Keratinocyte (primary cell): Measurements from ENCODE around the gene CZIB. TPM values are rescaled to one million over a fixed set of nuclear protein-coding genes. Genes with fewer than 3 reads are reported as not detected.
"Not testable (repeated sequence)": the region's sequence is repeated elsewhere in the genome, so short reads cannot be mapped to it uniquely, and the experiment has no call there.

Source experiments
- DNase-seq: peaks from one replicate; pipeline ENCODE4 v3.0.0-alpha.2; 2011; ENCODE audit warnings: low read depth, missing footprints, low spot score
- FAIRE-seq: peaks from 2 replicates; lab custom pipeline; 2011; peaks lifted over from hg19 to GRCh38; lab: Jason Lieb, UNC
- H2AFZ ChIP-seq: 2 replicates; pipeline ENCODE4 v1.6.0; 2012; ENCODE audit warnings: low read length, control low read depth, inconsistent platforms; ENCODE audit not compliant: control insufficient read depth
- H3K27ac ChIP-seq: 2 replicates; pipeline ENCODE4 v1.5.1; 2011; ENCODE audit warnings: low read length; ENCODE audit not compliant: control insufficient read depth, insufficient read depth
- H3K27me3 ChIP-seq: 3 replicates; pipeline ENCODE4 v1.6.0; 2011; ENCODE audit warnings: low read length; ENCODE audit not compliant: control insufficient read depth, insufficient read depth; ENCODE audit errors: extremely low read depth
- H3K36me3 ChIP-seq, 2 experiments: 2 replicates in 1 of 2; 3 replicates in 1 of 2; pipeline ENCODE4 v1.5.1; 2011; ENCODE audit warnings: low read length in 2 of 2, mild to moderate bottlenecking in 1 of 2; ENCODE audit not compliant: control insufficient read depth in 2 of 2, insufficient read depth in 2 of 2; ENCODE audit errors: extremely low read depth in 1 of 2
- H3K4me1 ChIP-seq: 3 replicates; pipeline ENCODE4 v1.5.1; 2011; ENCODE audit warnings: low read length; ENCODE audit not compliant: control insufficient read depth, insufficient read depth; ENCODE audit errors: extremely low read depth
- H3K4me2 ChIP-seq: 3 replicates; pipeline ENCODE4 v1.6.0; 2011; ENCODE audit warnings: low read depth, low read length; ENCODE audit not compliant: control insufficient read depth, insufficient read depth; ENCODE audit errors: extremely low read depth
- H3K4me3 ChIP-seq, 3 experiments: fragments of 200-600 bp in 1 of 3; sonication (generic) in 1 of 3; 2 replicates in 2 of 3; 3 replicates in 1 of 3; pipeline ENCODE4 v1.5.1; 2011 to 2016; ENCODE audit warnings: low read length in 3 of 3, mild to moderate bottlenecking in 3 of 3, control low read depth in 2 of 3, inconsistent platforms in 1 of 3, low read depth in 1 of 3, mixed read lengths in 1 of 3, mixed run types in 1 of 3, moderate library complexity in 1 of 3; ENCODE audit not compliant: control insufficient read depth in 2 of 3, insufficient read depth in 2 of 3; ENCODE audit errors: extremely low read depth in 1 of 3
- H3K79me2 ChIP-seq: 2 replicates; pipeline ENCODE4 v1.6.0; 2012; ENCODE audit warnings: low read length; ENCODE audit not compliant: control insufficient read depth, insufficient read depth
- H3K9ac ChIP-seq: 3 replicates; pipeline ENCODE4 v1.6.0; 2011; ENCODE audit warnings: low read length; ENCODE audit not compliant: control insufficient read depth, insufficient read depth; ENCODE audit errors: extremely low read depth
- H3K9me1 ChIP-seq: 3 replicates; pipeline ENCODE4 v1.6.0; 2011; ENCODE audit warnings: low read length; ENCODE audit not compliant: control insufficient read depth, insufficient read depth; ENCODE audit errors: extremely low read depth
- H3K9me3 ChIP-seq: 2 replicates; pipeline ENCODE4 v1.5.1; 2012; ENCODE audit warnings: low read depth, low read length; ENCODE audit not compliant: control insufficient read depth
- H4K20me1 ChIP-seq: 3 replicates; pipeline ENCODE4 v1.6.0; 2011; ENCODE audit warnings: low read length; ENCODE audit not compliant: control insufficient read depth, insufficient read depth; ENCODE audit errors: extremely low read depth
- EZH2 ChIP-seq: IDR thresholded peaks from one replicate; pipeline ENCODE4 v1.6.1; 2012; ENCODE audit warnings: inconsistent platforms, mild to moderate bottlenecking, low read length, moderate library complexity
- dilution Hi-C: fragments of 300-500 bp; cut with MboI; formaldehyde crosslinking; loops from one replicate; pipeline ENCODE4 v1.7.0; 2020; ENCODE audit warnings: low sequenced_read_pairs; ENCODE audit not compliant: extremely low pct_ligation_motif_present
- polyA plus RNA-seq, 5 experiments: library from polyadenylated mRNA; depleted of rRNA in 3 of 5; stranded (reverse) in 3 of 5; stranded (forward) in 1 of 5; unstranded in 1 of 5; fragments of >200 nt; gene quantifications; 1 replicate in 1 of 5; 2 replicates in 3 of 5; 3 replicates in 1 of 5; pipeline versions ENCODE4 v1.2.1 to v1.2.3, GENCODE V29; 2011 to 2012; ENCODE audit warnings: missing spikeins in 2 of 5, low read depth in 1 of 5, low replicate concordance in 1 of 5
- TF ChIP-seq, protein P1 (sequence below), 3 experiments: IDR thresholded peaks in 1 of 3; conservative IDR thresholded peaks in 1 of 3; optimal IDR thresholded peaks in 1 of 3; 2 replicates in 2 of 3; 3 replicates in 1 of 3; pipeline versions ENCODE3 to v1.5.1; 2011; ENCODE audit warnings: low read length in 3 of 3, mild to moderate bottlenecking in 3 of 3, moderate library complexity in 2 of 3, control low read depth in 1 of 3, inconsistent platforms in 1 of 3; ENCODE audit not compliant: insufficient read depth in 2 of 3; ENCODE audit errors: extremely low read depth in 1 of 3

CZIB gene
- polyA plus RNA-seq, 1 donor (not counting 4 experiments of a cell fraction or from before 2014, with no cell fraction given) = 52.6 TPM

DNA sequence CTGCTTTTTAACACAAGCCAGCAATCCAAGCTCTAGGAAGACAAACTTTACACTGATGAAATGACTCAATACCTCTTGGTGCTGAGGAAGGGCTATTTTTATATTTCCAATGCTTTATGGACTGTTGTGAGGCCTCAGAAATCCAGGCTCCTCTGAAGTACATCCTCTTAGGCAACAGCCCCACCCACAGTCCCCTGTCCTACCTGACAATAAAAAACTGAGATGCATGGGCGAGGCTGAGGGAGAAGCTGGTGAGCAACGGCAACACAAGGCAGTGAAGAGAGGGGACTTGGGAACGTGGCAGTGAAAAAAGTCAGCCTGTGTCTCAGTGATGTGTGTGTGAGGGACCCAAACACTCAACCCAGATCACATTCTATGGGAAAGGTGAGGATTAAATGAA, 33.9 kb downstream of the CZIB start:
- no peak overlapping the region for H3K4me2 ChIP-seq
- no peaks in the 10 kb centered on the region for H3K9me3 ChIP-seq
- DNase-seq = no peak
- no peaks in the 10 kb centered on the region for H3K79me2 ChIP-seq
- H4K20me1 ChIP-seq = no peaks in the 10 kb centered on the region
- no peaks in the 10 kb centered on the region for H3K9me1 ChIP-seq
- no peak for TF ChIP-seq EZH2
- TF ChIP-seq, protein P1, sequence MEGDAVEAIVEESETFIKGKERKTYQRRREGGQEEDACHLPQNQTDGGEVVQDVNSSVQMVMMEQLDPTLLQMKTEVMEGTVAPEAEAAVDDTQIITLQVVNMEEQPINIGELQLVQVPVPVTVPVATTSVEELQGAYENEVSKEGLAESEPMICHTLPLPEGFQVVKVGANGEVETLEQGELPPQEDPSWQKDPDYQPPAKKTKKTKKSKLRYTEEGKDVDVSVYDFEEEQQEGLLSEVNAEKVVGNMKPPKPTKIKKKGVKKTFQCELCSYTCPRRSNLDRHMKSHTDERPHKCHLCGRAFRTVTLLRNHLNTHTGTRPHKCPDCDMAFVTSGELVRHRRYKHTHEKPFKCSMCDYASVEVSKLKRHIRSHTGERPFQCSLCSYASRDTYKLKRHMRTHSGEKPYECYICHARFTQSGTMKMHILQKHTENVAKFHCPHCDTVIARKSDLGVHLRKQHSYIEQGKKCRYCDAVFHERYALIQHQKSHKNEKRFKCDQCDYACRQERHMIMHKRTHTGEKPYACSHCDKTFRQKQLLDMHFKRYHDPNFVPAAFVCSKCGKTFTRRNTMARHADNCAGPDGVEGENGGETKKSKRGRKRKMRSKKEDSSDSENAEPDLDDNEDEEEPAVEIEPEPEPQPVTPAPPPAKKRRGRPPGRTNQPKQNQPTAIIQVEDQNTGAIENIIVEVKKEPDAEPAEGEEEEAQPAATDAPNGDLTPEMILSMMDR (optimal IDR thresholded peaks at IDR 0.05 in 1 of 3, IDR thresholded peaks at IDR 0.05 in 1 of 3, conservative IDR thresholded peaks at IDR 0.05 in 1 of 3; ENCODE audit: extremely low read depth in 1 of 3, insufficient read depth in 2 of 3, low read length in 3 of 3) = no peak
- H3K4me3 ChIP-seq = no peak overlapping the region
- H2AFZ ChIP-seq = no peak overlapping the region
- no peak overlapping the region for H3K27ac ChIP-seq
- no peak overlapping the region for H3K9ac ChIP-seq
- H3K4me1 ChIP-seq = peaks cover 8% of the 10 kb centered on the region
- no peaks in the 10 kb centered on the region for H3K36me3 ChIP-seq
- no peak for FAIRE-seq
- H3K27me3 ChIP-seq = no peaks in the 10 kb centered on the region
- dilution Hi-C loops = no loop called here

DNA sequence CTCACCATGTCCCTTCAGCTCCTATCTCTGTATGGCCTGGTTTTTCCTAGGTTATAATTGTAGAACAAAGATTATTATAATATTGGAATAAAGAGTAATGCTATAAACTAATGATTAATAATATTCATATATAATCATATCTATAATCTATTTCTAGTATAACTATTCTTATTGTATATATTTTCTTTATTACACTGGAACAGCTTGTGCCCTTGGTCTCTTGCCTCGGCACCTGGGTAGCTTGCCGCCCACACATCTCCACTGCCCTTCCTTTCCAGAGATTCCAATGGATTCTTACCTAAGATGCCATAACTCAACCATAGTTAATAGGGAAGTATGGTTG, 34.5 kb downstream of the CZIB start:
- H3K27ac ChIP-seq, H3K9me1 ChIP-seq, FAIRE-seq, H3K36me3 ChIP-seq, H3K4me2 ChIP-seq, H3K4me3 ChIP-seq, H3K27me3 ChIP-seq, H2AFZ ChIP-seq, H3K79me2 ChIP-seq, dilution Hi-C loops, H3K9ac ChIP-seq, DNase-seq, H3K4me1 ChIP-seq, H3K9me3 ChIP-seq, H4K20me1 ChIP-seq: not testable (repeated sequence)
